ENCODE data around the gene CACNA1S. TPM values are rescaled to one million over a fixed set of nuclear protein-coding genes. Genes with fewer than 3 reads are reported as not detected.

The CACNA1S gene
- total RNA-seq, 2 donors from 2014 or later: not detected

DNA sequence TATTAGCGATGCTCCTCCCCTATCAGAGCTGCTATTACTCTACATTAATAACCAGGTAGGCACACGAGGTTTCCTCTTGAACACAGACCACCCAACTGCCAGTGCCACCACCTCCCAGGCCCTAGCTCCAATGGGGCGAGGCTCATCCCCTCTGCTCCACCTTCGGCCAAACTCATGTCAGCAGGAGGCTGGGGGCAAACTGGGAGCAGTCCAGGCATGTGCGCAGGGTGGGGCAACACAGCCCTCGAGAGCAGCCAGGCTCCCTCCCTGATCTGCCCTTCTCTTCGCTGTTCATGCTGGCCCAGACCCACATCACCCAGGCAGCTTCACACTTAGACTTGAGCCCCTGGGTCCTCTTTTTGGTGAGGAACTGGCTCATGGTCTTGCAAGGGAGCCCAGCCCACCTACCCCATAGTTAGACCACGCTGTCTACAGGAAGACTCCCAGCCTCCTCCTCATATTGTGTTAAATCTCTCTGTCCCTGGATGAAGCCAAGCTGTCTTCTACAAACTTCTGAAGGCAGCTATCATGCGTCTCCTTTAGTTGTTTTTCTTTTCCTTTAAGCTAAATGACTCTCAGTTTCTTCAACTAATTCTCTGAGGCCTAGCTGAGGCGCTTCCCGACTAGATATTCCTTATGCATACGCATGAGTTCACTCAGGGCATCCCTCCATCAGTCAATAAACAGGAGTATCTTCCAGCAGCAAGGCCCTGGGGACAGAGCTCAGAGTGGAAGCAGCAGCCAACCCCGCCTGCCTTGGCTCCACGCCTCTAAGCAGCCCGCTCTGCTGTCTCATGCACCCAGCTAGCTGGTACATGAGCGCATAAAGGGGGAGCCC, 30.0 kb upstream of the CACNA1S start:
- no peak for ATAC-seq
- DNase-seq: no peak
- intact Hi-C loops (cut with DNase I, micrococcal nuclease): loop anchor here in 1 of 2 donors (10.0 kb wide), 1 partner anchor 83 kb away; no protein-coding TSS in a partner anchor

DNA sequence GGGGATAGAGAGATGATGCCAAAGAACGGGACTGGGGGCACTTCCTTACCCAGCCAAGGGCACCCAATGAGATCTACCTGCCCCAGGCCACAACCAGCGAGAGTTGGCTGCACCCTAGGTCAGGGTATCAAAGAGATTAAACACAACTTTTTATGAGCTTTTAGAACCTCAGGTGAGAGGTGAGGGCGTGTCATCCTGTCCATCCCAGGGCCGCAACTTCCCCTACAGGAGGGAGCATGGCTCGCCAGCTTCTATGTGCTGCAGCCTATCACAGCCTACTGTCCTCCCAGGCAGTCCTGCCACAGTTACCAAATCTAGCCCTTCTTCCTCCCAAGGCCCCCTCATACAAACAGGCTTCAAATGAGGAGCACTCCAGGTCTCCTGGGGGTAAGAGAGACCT, 29.2 kb upstream of the CACNA1S start:
- no peak for DNase-seq
- ATAC-seq: peak; percentile 65
- intact Hi-C loops (cut with DNase I, micrococcal nuclease): loop anchor here in 1 of 2 donors (10.0 kb wide), 1 partner anchor 83 kb away; no protein-coding TSS in a partner anchor

DNA sequence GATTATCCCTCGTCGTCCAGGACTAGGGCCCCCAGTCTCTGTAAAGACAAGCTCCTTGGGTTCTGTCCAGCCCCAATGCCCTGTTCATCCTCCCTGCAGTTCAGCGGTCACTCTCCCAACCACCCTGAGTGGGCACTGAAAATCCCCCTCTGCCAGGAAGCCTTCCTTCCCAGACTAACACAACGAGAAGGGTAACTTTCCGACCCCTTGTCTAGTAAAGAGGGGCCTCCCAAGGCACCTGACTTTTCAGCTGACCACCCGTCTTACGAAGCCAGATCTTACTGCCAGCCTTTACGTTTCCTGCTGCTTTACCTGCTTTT, 28.7 kb upstream of the CACNA1S start:
- no peak for DNase-seq
- intact Hi-C loops (cut with DNase I, micrococcal nuclease): loop anchor here in 1 of 2 donors (10.0 kb wide), 1 partner anchor 84 kb away; no protein-coding TSS in a partner anchor
- ATAC-seq: no peak

DNA sequence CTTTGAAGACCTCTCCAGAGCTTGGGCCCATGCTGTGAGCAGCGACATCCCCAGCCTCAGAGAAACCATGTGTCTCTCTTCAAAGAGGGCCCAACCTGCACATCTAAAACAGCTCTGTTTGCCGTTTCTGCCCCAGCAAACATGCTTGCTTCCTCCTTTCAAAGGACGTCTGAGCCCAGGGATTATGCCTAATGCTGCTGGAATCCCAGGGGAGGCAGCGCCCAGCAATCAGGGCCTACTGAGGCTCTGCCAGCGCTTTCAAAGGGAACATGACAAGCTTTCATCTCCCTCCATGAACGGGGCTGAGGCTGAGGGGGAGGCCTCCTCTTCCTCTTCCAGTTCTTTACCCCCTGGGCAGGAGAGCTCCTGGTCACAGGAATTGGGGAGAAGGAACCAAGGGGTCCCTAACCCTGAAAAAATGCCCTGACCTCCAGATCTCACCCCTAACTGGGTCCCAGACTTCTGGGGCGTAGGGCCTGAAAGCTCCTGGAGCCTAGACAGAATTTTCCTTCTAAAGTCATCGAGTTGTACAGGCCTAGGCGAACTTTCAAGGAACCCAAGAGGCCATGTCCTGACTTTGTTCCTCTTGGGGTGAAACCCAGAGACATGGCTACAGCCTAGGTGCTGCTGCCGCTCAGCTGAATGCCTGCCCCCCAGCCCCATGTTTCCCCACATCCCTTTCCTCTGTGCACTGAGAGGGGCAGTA, 28.2 kb upstream of the CACNA1S start:
- DNase-seq (no peak), ATAC-seq (no peak)
- intact Hi-C loops (cut with DNase I, micrococcal nuclease): loop anchor here in 1 of 2 donors (10.0 kb wide), 1 partner anchor 84 kb away; no protein-coding TSS in a partner anchor

DNA sequence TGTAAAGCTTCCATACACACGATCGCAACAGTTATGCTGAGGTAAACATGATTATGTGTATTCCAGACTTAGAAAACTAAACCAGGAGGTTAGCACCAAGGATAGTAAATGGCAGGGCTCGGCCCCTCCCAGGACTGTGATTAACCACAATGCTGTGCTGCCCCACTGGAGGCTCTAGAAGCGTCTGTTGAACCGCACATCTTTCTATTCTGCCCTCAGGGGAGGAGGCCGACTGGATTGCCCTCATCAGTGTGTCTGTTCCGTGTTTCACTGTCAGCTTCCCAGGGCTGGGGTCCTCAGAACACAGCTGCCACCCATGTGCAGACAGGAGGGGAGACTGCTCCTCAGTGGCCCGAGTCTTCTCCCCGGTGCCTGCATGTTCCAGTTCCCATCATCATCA, 27.5 kb upstream of the CACNA1S start:
- ATAC-seq (no peak), DNase-seq (no peak)
- intact Hi-C loops (cut with DNase I, micrococcal nuclease): loop anchor here in 1 of 2 donors (10.0 kb wide), 1 partner anchor 85 kb away; no protein-coding TSS in a partner anchor

DNA sequence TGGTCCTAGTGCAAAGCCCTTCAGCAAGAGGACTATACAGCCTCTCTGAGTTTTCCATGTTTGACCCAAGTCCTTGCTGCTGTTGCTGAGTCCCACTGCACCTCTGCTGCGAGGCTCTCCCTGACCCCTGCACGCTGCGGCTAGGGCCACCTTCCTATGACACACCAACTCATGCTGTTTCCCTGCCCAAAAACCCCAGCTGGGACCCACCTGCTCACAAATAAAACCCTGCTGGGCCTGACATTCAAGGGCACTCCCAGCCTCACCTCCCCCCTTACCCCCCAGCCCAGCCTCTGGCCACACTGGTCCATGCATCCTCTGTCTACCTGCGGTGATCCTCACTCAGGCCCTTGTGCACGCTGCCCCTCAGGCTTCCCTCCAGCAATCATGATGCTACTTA, 27.1 kb upstream of the CACNA1S start:
- intact Hi-C loops (cut with DNase I, micrococcal nuclease): no loop called here
- DNase-seq (no peak), ATAC-seq (no peak)

DNA sequence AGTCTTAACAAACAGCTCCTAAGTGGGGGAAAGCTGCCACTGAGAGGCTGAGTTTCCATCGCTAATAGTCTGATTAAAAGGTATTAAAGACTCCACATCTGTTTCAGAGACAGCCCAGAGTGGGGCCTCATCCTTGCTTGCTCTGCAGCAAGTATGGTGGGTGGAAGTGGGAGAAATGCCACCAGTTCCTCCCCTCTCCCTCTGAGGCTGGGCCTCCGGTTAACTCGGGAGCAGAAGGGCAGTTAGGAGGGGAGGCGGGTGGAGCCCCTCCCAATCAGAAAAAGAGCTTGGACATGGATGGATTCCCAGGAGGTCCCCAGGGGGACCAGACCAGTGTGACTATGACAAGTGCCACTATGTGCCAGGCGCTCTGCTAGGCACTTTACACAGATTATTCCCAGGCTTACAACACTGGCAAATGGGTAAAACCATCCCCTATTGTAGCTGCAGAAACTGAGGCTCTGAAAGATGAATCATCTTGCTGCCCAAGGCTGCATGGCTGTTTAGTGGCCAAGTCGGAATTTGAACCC, 26.1 kb upstream of the CACNA1S start:
- intact Hi-C loops (cut with DNase I, micrococcal nuclease): no loop called here
- ATAC-seq (no peak), DNase-seq (no peak)

DNA sequence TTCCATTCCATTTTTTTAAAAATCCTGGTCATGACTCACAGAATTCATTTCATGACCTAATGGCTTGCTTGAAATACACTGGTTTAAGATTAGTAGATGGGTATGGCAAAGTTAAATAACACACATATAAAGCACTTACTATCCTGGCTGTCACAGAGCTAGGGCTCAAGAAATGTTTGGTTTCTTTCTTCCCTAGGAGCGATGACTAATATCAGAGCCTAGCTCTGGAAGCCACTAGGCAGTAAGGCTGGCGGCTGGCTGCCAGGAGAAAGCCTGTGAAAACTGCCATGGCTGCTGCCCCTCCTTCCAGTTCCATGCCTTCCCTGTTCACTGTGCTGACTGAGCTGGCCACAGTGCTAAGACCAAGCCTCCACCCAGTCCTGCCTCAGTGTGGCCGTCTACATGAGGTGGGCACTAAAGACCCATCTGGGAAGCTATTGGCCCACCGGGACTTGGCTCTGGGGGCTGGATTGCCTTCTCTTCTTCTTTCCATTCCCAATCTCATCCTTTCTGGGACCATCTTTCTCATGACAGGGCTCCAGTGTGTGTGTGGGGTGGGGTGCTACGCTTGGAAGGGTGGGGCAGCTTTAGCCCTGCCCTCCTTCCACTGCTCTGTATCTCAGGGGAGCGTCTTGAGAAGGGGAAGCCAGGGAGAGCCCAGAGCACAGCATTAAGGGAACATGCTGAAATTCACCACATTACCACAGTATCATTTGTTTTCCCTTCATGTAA, 25.5 kb upstream of the CACNA1S start:
- ATAC-seq: peak; percentile 31
- intact Hi-C loops (cut with DNase I, micrococcal nuclease): no loop called here
- DNase-seq: peak; percentile 43 to 47

DNA sequence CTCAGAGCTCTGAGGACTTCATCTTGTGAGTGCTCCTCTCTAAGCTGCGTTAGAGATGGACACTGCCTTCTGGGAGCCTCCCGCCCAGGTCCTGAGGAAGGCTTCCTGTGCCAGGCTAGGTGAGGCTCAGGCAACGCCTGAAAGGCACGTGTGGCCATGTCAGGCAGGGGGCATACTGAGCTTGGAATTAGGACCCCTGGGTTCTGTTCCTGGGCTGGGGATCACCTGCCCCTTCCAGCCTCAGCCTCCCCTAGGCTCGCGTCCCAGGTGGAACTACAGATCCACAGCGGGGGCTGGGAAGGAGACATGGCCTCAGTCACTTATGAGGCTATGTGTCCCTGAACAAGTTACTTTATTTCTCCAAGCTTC, 24.8 kb upstream of the CACNA1S start:
- DNase-seq (no peak), ATAC-seq (no peak)
- intact Hi-C loops (cut with DNase I, micrococcal nuclease): no loop called here

DNA sequence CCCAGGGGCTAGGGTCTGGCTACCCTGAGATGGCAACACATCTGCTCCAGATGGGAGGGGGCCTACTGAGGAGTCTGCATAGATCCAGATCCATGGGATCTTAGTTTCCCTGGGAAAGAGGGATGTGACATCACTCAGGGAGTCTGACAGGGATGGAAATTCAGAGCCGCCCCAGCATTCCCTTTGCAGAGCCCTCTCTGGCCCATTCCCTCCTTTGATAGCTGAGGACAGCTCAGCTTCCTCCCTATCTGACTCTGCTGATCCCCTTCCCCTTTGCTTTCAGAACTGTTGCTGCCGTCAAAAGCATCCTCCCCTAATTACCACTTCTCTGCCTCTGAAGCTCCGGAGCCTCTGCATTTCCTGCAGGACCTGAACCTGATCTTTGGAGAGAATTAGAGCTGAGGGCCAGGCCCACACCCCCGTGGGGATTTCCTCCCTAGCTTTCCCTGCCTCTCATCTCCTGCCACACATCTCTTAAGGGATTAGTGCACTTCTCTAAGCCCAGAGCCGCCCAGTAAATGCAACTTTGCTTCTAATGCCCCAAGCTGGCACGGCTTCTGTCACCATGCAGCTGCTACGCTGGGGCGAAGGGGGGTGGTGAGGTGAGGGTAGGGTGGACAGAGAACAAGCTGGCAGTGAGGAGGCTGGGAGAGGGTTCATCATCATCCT, 24.3 kb upstream of the CACNA1S start:
- DNase-seq: no peak
- no peak for ATAC-seq
- intact Hi-C loops (cut with DNase I, micrococcal nuclease): no loop called here

DNA sequence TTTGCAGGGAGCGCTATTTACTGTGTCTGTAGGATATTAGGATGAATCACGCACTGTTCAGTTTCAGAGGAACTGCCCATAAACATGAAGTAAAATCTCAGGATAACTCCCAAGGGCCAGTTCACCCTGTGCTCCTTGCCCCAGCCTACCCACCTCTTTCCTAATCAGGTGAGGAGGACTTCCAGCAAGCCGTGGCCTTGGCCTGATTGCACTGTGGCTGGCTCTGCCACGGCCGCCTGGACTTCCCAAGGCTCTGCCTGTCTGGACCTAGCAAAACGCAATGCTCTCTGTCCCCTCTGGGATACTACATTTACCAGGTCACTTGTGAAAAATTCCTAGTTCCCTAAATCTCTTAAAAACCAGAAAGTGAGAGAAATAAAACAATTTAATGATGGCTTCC, 22.2 kb upstream of the CACNA1S start:
- intact Hi-C loops (cut with DNase I, micrococcal nuclease): no loop called here
- ATAC-seq (no peak), DNase-seq (no peak)

DNA sequence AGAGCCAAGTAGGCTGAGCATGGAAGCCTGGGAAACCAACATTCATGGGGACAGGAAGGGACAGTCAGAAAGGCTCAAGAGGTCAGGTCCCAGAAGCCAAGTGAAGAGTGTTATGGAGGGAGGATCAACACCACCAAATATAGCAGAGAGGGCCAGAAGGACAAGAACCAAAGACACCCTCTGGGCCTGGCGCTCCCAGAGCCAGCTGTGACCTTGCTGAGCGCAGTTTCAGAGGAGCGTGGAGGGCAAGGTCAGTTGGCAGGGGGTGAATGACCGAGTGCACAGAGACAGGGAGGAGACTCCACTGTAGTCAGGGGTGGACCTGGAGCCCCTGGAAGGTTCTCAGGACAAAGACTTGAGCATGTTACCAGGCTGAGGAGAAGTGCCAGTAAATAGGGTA, 19.2 kb upstream of the CACNA1S start:
- DNase-seq (no peak), ATAC-seq (no peak)

DNA sequence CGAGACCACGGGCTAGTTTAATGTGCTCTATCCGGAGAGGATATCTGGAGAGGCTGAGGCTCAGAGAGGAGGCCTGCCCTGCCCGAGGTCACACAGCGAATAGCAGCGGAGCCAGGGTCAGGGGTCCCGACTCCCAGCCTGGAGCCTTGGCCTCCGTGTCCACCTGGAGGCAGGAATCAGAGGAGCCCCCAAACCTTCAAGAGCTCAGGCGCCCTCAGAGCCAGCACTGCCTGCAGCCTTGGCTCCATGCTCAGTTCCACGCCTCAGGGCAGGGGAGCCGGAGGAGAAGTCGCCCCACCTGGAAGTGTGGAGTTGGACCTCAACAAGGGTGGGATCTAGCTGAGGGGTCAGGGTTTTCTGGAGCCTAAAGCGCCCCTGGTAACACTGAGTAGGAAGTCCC, 16.7 kb upstream of the CACNA1S start:
- intact Hi-C loops (cut with DNase I, micrococcal nuclease): no loop called here
- no peak for ATAC-seq
- DNase-seq: no peak

More for the DNA sequence above, 19.2 kb upstream of the CACNA1S start:
- intact Hi-C loops (cut with DNase I, micrococcal nuclease): no loop called here

DNA sequence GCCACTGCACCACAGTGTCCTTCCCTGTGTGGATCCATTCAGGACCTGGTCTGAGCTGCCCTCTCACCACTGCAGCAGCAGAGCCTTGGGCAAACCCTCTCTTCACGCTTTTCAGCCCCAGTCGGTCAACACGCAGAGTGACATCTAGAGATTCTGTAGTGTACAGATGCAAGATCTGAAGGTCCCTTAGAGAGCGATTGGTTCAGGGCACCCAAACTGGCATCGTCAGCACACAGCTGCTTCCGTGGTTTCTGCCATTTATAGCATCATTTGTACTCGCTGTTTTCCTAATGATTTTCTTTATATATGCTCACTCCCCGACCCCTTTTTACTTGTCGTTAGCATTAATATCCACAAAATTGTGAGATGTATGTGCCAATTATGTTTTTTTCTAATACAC, 16.2 kb upstream of the CACNA1S start:
- ATAC-seq: no peak
- intact Hi-C loops (cut with DNase I, micrococcal nuclease): no loop called here
- DNase-seq: no peak

DNA sequence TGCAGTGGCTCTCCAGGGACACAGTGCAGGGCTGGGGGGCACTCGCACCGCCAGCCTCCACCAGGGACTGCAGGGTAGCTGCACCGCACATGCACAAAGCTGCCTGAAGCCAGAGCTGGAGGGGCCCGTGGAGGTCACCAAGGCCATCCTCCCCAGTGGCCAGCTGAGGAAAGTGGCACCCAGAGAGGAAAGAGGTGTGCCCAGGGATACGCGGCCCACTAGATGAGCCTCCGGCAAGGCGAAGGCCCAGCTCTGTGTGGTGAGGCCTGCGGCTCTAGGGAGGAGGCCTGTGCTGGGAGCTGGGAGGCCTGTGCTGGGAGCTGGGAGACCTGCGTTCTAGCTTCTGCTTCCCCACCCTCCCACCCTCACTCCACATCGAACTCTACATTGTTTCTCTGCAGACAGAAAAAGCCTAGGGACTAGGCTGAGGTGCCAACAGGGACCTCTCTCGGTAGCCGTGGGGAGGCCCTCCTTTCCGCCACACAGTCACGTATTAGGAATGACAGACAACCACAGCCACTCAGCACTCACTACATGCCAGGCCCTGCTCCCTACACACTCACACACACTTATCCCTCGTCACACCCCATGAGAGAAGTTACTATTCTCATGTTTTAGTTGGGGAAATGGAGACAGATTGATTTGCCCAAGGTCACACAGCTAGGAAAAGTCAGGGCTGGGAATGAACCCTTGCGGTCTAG, 15.7 kb upstream of the CACNA1S start:
- DNase-seq: no peak

DNA sequence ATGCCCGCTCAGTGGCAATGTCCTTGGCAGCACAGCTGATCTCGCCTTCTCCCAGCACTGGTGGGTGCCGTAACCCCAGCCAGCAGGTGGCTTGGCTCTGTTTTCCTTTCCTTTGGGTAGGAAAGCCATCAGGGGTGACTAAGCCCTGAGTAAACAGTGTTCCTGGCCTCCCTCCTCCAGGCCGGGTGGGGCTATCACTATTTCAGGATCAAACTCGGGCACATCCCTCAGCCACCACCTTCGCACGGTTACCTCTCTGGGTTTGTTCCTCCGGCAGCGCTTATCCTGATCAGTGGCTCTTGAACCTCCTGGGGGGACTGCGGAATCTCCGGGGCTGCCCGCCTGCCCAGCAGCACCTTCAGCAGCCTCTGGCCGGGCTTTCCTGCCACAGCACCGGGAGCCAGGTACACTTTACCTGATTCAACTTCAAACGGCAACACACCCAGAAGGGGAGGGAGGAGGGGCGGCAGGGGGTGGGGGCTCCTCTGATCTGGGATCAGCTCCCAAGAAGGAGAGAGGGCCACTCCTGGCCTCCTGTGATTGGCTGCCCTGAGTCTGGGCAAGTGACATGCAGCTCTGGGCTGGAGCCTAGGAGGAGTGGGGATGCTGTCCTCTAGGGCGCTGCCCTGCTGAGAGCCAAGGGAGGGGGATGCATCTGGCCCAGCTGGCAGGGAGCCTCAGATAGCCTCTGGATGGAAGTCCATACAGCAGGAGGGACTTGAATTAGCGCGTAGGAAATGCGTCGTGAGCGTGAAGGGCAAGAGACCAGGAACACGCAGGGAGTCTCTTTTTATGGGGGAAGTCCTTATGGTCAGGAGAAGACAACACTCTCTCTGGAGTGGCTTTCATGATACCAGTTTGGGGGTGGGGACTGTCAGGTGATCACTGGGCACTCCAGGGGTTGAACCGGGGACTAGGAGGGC, 14.9 kb upstream of the CACNA1S start, which contains the start of gene ASCL5:
Gene ASCL5, minus strand, starts transcription at position 353 of the 923 bp plus-strand sequence. CDS start 11,812 bp downstream, outside the sequence.
- DNase-seq (peak; percentile 30 to 61), ATAC-seq (peak; percentile 87)
- intact Hi-C loops (cut with DNase I, micrococcal nuclease): no loop called here

More for the DNA sequence above, 15.7 kb upstream of the CACNA1S start:
- ATAC-seq: no peak
- intact Hi-C loops (cut with DNase I, micrococcal nuclease): no loop called here

DNA sequence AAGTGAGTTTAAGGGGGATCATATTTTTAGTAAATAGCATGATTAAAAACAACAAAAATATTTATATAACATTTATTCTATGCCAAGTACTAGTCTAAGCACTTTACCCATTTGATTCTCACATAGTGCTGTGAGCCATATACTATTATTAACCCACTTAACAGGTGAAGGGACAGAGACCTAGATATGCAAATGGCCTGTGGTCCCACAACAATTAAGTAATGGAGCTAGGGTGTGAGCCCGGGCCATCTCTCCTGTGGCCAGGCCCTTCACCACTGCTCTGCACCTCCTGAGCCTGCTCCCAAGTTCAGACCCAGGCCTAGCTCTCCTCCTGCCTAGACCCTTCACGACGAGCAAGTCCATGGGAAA, 14.2 kb upstream of the CACNA1S start:
- DNase-seq (no peak), ATAC-seq (no peak)
- intact Hi-C loops (cut with DNase I, micrococcal nuclease): no loop called here

Measured in left colon (tissue), 2 donors.